ENCODE measurements around the gene SEC24D.

DNA sequence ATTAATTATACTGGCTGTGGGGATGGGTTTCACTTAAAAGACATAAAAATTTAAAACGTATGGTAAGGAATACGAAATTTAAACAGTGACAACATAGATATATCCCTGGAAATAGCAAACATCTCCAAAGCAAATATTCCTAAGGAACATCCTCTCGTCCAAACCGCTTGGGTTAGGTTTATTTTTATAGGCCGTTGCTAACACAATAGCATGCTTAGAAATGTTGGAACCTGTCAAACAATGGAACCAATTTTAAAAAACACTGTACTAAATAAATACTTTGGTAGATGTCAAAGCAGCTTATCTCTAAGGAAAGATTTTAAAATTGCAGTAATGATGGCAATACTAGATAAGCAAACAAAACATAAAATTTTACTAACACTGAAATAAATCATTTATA, 45.4 kb downstream of the SEC24D start:
- TF ChIP-seq, protein P1, sequence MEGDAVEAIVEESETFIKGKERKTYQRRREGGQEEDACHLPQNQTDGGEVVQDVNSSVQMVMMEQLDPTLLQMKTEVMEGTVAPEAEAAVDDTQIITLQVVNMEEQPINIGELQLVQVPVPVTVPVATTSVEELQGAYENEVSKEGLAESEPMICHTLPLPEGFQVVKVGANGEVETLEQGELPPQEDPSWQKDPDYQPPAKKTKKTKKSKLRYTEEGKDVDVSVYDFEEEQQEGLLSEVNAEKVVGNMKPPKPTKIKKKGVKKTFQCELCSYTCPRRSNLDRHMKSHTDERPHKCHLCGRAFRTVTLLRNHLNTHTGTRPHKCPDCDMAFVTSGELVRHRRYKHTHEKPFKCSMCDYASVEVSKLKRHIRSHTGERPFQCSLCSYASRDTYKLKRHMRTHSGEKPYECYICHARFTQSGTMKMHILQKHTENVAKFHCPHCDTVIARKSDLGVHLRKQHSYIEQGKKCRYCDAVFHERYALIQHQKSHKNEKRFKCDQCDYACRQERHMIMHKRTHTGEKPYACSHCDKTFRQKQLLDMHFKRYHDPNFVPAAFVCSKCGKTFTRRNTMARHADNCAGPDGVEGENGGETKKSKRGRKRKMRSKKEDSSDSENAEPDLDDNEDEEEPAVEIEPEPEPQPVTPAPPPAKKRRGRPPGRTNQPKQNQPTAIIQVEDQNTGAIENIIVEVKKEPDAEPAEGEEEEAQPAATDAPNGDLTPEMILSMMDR (IDR thresholded peaks at IDR 0.05; ENCODE audit: low read length): no peak
- TF ChIP-seq EZH2 (IDR thresholded peaks at IDR 0.05; ENCODE audit: borderline replicate concordance, low read length): no peak
